ENCODE data around the gene PLP1.

- no peak for TF ChIP-seq CHD2 (IDR thresholded peaks at IDR 0.05; ENCODE audit: low read length)
- no peak for TF ChIP-seq POLR2AphosphoS5 (IDR thresholded peaks at IDR 0.05; ENCODE audit: low read depth, low read length)
- TF ChIP-seq PHF8 (conservative IDR thresholded peaks at IDR 0.05; ENCODE audit: low read depth, low read length) = no peak
- TF ChIP-seq CTCF (IDR thresholded peaks at IDR 0.05; ENCODE audit: control extremely low read depth in 1 of 3, insufficient read depth in 1 of 3, low read depth in 1 of 3, low read length in 3 of 3) = no peak
- no peak for TF ChIP-seq CEBPB (IDR thresholded peaks at IDR 0.05; ENCODE audit: low read depth, low read length)
- TF ChIP-seq E2F6 (IDR thresholded peaks at IDR 0.05) = no peak
- no peak for TF ChIP-seq HDAC6 (IDR thresholded peaks at IDR 0.05; ENCODE audit: low read depth, low read length)
- TF ChIP-seq NRF1 (IDR thresholded peaks at IDR 0.05; ENCODE audit: low read depth, low read length) = no peak
- no peak for TF ChIP-seq POLR2A (IDR thresholded peaks at IDR 0.05; ENCODE audit: control extremely low read depth in 1 of 2, low read depth in 2 of 2, low read length in 2 of 2)
- TF ChIP-seq EP300 (IDR thresholded peaks at IDR 0.05; ENCODE audit: borderline replicate concordance in 1 of 2, low read depth in 2 of 2, low read length in 2 of 2) = no peak
- no peak for TF ChIP-seq KDM1A (IDR thresholded peaks at IDR 0.05; ENCODE audit: borderline replicate concordance, low read length)
- TF ChIP-seq CREB1 (IDR thresholded peaks at IDR 0.05) = no peak
- TF ChIP-seq RNF2 (IDR thresholded peaks at IDR 0.05; ENCODE audit: borderline replicate concordance, low read depth, low read length, missing control alignments, poor library complexity, severe bottlenecking) = no peak
- TF ChIP-seq MAX (IDR thresholded peaks at IDR 0.05) = no peak
Observed at GRCh38 chrX:103781706-103782105, 5.1 kb downstream of the PLP1 start.
